ENCODE data around the gene SRP54.

Gene SRP54

GRCh38 chr14:35068238-35069012 is 85.6 kb downstream of the SRP54 start:
- H3K9me3 ChIP-seq, result no peaks in the 10 kb centered on the region
- H3K4me1 ChIP-seq, result no peaks in the 10 kb centered on the region
- intact Hi-C loops (cut with DNase I; ENCODE audit: low total_unique reads), result no loop called here
- no peak overlapping the region for H3K27ac ChIP-seq
- H3K4me3 ChIP-seq, result no peak overlapping the region
- peaks cover 23 to 66% (median 48%) of the 10 kb centered on the region in 3 donors for H3K36me3 ChIP-seq
- DNase-seq, result no peak
- no peaks in the 10 kb centered on the region for H3K27me3 ChIP-seq
- TF ChIP-seq CTCF (IDR thresholded peaks at IDR 0.05), result no peak

- no peak for DNase-seq
- H3K4me3 ChIP-seq, result no peak overlapping the region
- peaks cover 32 to 73% (median 50%) of the 10 kb centered on the region in 3 donors for H3K36me3 ChIP-seq
- intact Hi-C loops (cut with DNase I; ENCODE audit: low total_unique reads), result no loop called here
- no peaks in the 10 kb centered on the region for H3K9me3 ChIP-seq
- no peak for TF ChIP-seq CTCF (IDR thresholded peaks at IDR 0.05)
- no peaks in the 10 kb centered on the region for H3K4me1 ChIP-seq
- no peak overlapping the region for H3K27ac ChIP-seq
- H3K27me3 ChIP-seq, result no peaks in the 10 kb centered on the region
Observed at GRCh38 chr14:35072226-35072625, 89.4 kb downstream of the SRP54 start.

GRCh38 chr14:35073486-35073885 is 90.7 kb downstream of the SRP54 start:
- intact Hi-C loops (cut with DNase I; ENCODE audit: low total_unique reads), result no loop called here
- no peak for DNase-seq
- no peak for TF ChIP-seq CTCF (IDR thresholded peaks at IDR 0.05)
- Histone ChIP-seq H3K36me3 (peaks cover 34 to 78% (median 52%) of the 10 kb centered on the region in 3 donors), H3K27ac (no peak overlapping the region), H3K4me3 (no peak overlapping the region), H3K4me1 (no peaks in the 10 kb centered on the region), H3K9me3 (no peaks in the 10 kb centered on the region), H3K27me3 (no peaks in the 10 kb centered on the region)

GRCh38 chr14:35078082-35078481 is 95.3 kb downstream of the SRP54 start:
- H3K27ac ChIP-seq, result no peak overlapping the region

More at GRCh38 chr14:35078082-35078481, 95.3 kb downstream of the SRP54 start:
- no peak for DNase-seq
- Histone ChIP-seq H3K4me3 (no peak overlapping the region), H3K9me3 (no peaks in the 10 kb centered on the region), H3K36me3 (peaks cover 42 to 78% (median 58%) of the 10 kb centered on the region in 3 donors), H3K4me1 (no peaks in the 10 kb centered on the region), H3K27me3 (no peaks in the 10 kb centered on the region)
- no peak for TF ChIP-seq CTCF (IDR thresholded peaks at IDR 0.05)
- intact Hi-C loops (cut with DNase I; ENCODE audit: low total_unique reads), result no loop called here
